ENCODE data around the gene FOXG1. TPM values are rescaled to one million over a fixed set of nuclear protein-coding genes. Genes with fewer than 3 reads are reported as not detected.
A peak's percentile ranks its signal among the peaks of the same experiment; 100 is the strongest.

FOXG1 gene
- total RNA-seq (not detected), polyA plus RNA-seq (not detected)
- long read RNA-seq, donor 1 = 0 reads
- long read RNA-seq, donor 2 = 0 reads

DNA sequence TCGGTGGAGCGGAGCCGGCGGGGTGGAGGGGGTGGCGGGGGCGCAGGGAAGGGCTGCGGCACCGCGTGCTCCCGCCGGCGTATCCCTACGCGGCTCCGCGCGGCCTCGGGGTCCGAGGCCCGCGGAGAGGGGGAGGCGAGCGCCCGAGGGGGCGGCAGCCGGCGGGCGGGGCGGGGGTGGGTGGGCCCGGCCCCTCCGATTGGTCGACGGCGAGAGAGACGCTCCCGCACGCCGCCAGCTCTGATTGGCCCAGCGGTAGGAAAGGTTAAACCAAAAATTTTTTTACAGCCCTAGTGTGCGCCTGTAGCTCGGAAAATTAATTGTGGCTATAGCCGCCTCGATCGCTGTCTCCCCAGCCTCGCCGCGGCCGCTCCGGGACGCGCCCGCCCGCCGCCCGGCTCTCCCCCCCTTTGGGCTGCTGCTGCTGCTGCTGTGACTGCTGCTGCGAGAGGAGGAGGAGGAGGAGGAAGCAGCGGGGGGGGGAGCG is at the start of gene FOXG1:
FOXG1 (plus strand) TSS at position 319 of the 487 bp plus-strand sequence. CDS start 493 bp downstream, outside the sequence.
- H3K27me3 ChIP-seq (ENCODE audit: control insufficient read depth in 1 of 2, insufficient read depth in 2 of 2, low read length in 1 of 2) = no peaks in the 10 kb centered on the region
- no peak for DNase-seq
- 1 to 3% methylated on average over 45 to 58 of the region's 58 CpGs for WGBS, 2 donors
- H3K27ac ChIP-seq (ENCODE audit: low read depth in 1 of 2, low read length in 2 of 2) = no peak within 1 kb of the TSS
- ATAC-seq (ENCODE audit: low FRiP score) = no peak
- peaks cover 4% of the 10 kb centered on the region for H3K9me3 ChIP-seq (ENCODE audit: control insufficient read depth, low read length)
- no peaks in the 10 kb centered on the region for H3K4me1 ChIP-seq (ENCODE audit: control insufficient read depth in 1 of 2, insufficient read depth in 2 of 2, low read length in 2 of 2)
- H3K36me3 ChIP-seq (ENCODE audit: control insufficient read depth in 1 of 2, insufficient read depth in 2 of 2, low read length in 1 of 2) = no peaks in the 10 kb centered on the region
- peak within 1 kb of the TSS; percentile 35 to 44 for H3K4me3 ChIP-seq (ENCODE audit: low read length in 2 of 2)
- intact Hi-C loops (cut with DNase I) = no loop called here

DNA sequence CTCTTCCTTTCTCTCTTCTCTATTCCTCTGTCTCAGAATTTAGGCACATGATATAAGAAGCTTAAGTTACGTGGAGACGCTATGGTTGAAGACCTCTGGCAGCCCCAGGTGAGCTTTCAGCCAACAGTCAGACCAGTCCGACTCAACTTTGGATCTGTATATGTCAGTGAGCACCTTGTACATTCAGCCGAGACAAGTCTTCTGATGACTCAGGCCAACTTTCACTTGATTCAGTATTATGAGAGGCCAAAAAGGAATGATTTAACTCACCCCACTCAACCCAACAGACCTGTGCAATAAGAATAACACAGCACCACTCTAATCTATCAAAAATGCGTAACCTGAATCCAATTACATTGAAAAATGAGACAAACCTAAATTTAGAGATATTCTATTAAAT is 47.5 kb upstream of the FOXG1 start:
- no peak overlapping the region for H3K4me3 ChIP-seq (ENCODE audit: low read length in 2 of 2)
- DNase-seq (no peak), ATAC-seq (ENCODE audit: low FRiP score) (no peak)
- no peaks in the 10 kb centered on the region for H3K9me3 ChIP-seq (ENCODE audit: control insufficient read depth, low read length)
- no peaks in the 10 kb centered on the region for H3K27me3 ChIP-seq (ENCODE audit: control insufficient read depth in 1 of 2, insufficient read depth in 2 of 2, low read length in 1 of 2)
- no peaks in the 10 kb centered on the region for H3K4me1 ChIP-seq (ENCODE audit: control insufficient read depth in 1 of 2, insufficient read depth in 2 of 2, low read length in 2 of 2)
- intact Hi-C loops (cut with DNase I) = no loop called here
- no peaks in the 10 kb centered on the region for H3K36me3 ChIP-seq (ENCODE audit: control insufficient read depth in 1 of 2, insufficient read depth in 2 of 2, low read length in 1 of 2)
- H3K27ac ChIP-seq (ENCODE audit: low read depth in 1 of 2, low read length in 2 of 2) = no peak overlapping the region
- WGBS, 2 donors = 79 to 82% methylated on average over 5 of the region's 5 CpGs

DNA sequence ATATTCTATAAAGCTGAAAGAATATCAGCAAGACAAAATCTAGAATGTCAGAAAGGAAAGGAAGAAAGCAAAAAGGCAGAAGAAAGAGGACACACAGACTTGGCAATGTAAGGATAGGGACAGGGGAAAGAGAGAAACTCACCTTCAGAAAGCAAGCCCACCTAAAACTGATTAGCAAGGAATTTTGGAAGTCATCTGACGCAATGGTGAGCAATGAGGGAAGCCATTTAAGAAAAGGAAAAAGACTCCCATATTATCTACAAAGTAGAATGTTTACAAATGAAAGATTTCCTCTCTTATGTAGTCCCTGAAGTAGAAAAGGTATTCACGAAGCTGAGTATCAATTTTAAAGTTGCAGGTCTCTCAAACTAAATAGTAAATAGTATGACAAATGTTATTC is 35.2 kb upstream of the FOXG1 start:
- H3K27me3 ChIP-seq (ENCODE audit: control insufficient read depth in 1 of 2, insufficient read depth in 2 of 2, low read length in 1 of 2) = no peaks in the 10 kb centered on the region
- H3K4me1 ChIP-seq (ENCODE audit: control insufficient read depth in 1 of 2, insufficient read depth in 2 of 2, low read length in 2 of 2) = no peaks in the 10 kb centered on the region
- 55 to 63% methylated on average over 2 of the region's 2 CpGs for WGBS, 2 donors
- DNase-seq (no peak), ATAC-seq (ENCODE audit: low FRiP score) (no peak)
- H3K4me3 ChIP-seq (ENCODE audit: low read length in 2 of 2) = no peak overlapping the region
- H3K9me3 ChIP-seq (ENCODE audit: control insufficient read depth, low read length) = no peaks in the 10 kb centered on the region
- H3K27ac ChIP-seq (ENCODE audit: low read depth in 1 of 2, low read length in 2 of 2) = no peak overlapping the region
- intact Hi-C loops (cut with DNase I) = no loop called here
- H3K36me3 ChIP-seq (ENCODE audit: control insufficient read depth in 1 of 2, insufficient read depth in 2 of 2, low read length in 1 of 2) = no peaks in the 10 kb centered on the region

DNA sequence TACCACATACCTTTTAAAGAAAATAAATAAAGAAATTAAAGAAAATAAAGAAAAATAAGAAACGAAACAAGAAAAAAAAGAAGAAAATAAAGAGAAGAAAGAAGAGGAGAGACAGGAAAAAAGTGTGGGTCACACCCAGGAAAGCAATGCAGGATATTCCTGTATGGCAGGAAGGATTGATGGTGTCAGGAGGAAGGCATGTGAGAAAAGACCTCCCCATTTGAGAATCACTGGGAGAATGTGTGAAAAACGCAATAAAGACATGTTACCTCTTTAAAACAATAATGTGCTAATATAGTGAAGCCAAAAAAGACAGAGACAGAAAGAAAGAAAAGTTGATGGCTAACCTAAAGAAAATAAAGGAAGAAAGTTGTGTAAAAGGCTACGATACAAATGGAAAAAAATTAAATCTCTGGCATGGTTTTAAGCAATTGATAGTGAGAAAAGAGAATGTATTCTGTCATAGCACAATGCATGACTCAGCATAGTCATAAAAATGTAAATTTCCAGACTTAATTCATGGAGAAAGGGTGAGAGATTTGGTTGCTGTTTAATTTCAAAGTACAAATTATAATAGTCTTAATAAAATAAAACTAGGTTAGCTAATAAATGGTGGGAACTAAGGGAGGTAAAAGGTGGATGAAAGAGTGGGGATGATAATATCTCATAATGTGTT is 24.3 kb upstream of the FOXG1 start:
- Histone ChIP-seq H3K4me1 (ENCODE audit: control insufficient read depth in 1 of 2, insufficient read depth in 2 of 2, low read length in 2 of 2) (no peaks in the 10 kb centered on the region), H3K36me3 (ENCODE audit: control insufficient read depth in 1 of 2, insufficient read depth in 2 of 2, low read length in 1 of 2) (no peaks in the 10 kb centered on the region), H3K4me3 (ENCODE audit: low read length in 2 of 2) (no peak overlapping the region), H3K27ac (ENCODE audit: low read depth in 1 of 2, low read length in 2 of 2) (no peak overlapping the region), H3K27me3 (ENCODE audit: control insufficient read depth in 1 of 2, insufficient read depth in 2 of 2, low read length in 1 of 2) (no peaks in the 10 kb centered on the region), H3K9me3 (ENCODE audit: control insufficient read depth, low read length) (no peaks in the 10 kb centered on the region)
- ATAC-seq (ENCODE audit: low FRiP score) (no peak), DNase-seq (no peak)
- WGBS, 2 donors = 53% methylated on average over 3 of the region's 3 CpGs
- intact Hi-C loops (cut with DNase I) = no loop called here

DNA sequence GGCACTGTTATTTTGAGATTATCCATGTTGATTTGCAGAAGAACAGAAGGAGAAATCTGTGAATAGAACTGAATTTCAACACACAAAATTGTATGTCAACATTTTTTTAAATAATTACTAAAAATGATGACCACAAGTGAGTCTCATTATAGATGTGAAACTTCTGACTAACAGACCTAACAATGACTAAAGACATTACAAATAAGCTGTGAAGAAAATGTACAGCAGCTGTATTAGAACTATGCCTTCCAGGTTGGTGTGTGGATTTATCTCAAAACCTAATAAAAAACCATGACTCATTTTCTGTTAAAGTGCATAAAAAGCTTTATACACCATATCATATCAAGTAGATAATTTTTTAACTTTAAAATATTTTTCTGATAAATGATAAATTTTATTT is 22.5 kb upstream of the FOXG1 start:
- H3K4me1 ChIP-seq (ENCODE audit: control insufficient read depth in 1 of 2, insufficient read depth in 2 of 2, low read length in 2 of 2) = no peaks in the 10 kb centered on the region
- no peaks in the 10 kb centered on the region for H3K27me3 ChIP-seq (ENCODE audit: control insufficient read depth in 1 of 2, insufficient read depth in 2 of 2, low read length in 1 of 2)
- intact Hi-C loops (cut with DNase I) = no loop called here
- H3K9me3 ChIP-seq (ENCODE audit: control insufficient read depth, low read length) = no peaks in the 10 kb centered on the region
- DNase-seq (no peak), ATAC-seq (ENCODE audit: low FRiP score) (no peak)
- H3K36me3 ChIP-seq (ENCODE audit: control insufficient read depth in 1 of 2, insufficient read depth in 2 of 2, low read length in 1 of 2) = no peaks in the 10 kb centered on the region
- no peak overlapping the region for H3K4me3 ChIP-seq (ENCODE audit: low read length in 2 of 2)
- no peak overlapping the region for H3K27ac ChIP-seq (ENCODE audit: low read depth in 1 of 2, low read length in 2 of 2)

DNA sequence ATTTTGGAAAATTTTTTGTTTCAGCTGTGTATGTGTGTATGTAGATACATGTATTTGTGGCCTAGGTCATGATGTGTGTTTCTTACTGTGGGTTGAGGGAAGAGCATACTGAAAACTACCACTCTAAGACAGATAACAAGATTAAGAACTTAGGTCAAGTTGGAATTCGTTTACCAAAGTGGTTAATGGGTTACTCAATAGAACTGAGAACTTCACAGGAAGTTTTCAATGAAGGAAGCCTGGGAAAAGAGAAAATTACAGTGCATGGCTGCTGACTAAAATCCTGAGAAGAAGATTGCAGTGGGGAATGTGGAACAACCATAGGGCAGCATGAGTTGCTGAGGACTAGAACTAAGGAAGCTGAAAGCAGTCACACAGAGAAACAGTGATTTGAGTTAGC is 21.4 kb upstream of the FOXG1 start:
- WGBS, 2 donors = 33 to 34% methylated on average over 1 of the region's 1 CpG
- Histone ChIP-seq H3K27me3 (ENCODE audit: control insufficient read depth in 1 of 2, insufficient read depth in 2 of 2, low read length in 1 of 2) (no peaks in the 10 kb centered on the region), H3K4me1 (ENCODE audit: control insufficient read depth in 1 of 2, insufficient read depth in 2 of 2, low read length in 2 of 2) (no peaks in the 10 kb centered on the region), H3K4me3 (ENCODE audit: low read length in 2 of 2) (no peak overlapping the region), H3K9me3 (ENCODE audit: control insufficient read depth, low read length) (no peaks in the 10 kb centered on the region), H3K27ac (ENCODE audit: low read depth in 1 of 2, low read length in 2 of 2) (no peak overlapping the region), H3K36me3 (ENCODE audit: control insufficient read depth in 1 of 2, insufficient read depth in 2 of 2, low read length in 1 of 2) (no peaks in the 10 kb centered on the region)
- intact Hi-C loops (cut with DNase I) = no loop called here
- DNase-seq = no peak
- ATAC-seq (ENCODE audit: low FRiP score) = no peak

DNA sequence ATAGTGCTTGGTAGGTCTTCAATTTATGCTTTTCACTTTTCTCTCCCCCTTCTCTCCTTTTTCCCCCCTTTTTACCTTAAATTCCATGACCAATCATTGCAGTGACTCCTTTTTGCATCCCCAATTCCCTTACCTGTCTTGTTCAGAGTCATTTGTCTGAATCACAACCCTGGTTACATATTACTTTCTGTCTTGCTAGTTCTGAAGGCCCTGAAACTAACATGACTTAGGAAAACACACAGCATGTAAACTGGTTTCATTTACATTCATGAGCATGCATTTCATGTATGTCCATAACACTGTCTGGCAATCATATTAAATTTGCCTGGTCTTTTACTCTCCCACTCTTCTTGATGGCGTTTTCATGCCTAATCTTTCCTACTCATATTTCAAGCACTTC is 20.3 kb upstream of the FOXG1 start:
- H3K4me1 ChIP-seq (ENCODE audit: control insufficient read depth in 1 of 2, insufficient read depth in 2 of 2, low read length in 2 of 2) = no peaks in the 10 kb centered on the region
- no peak overlapping the region for H3K4me3 ChIP-seq (ENCODE audit: low read length in 2 of 2)
- H3K27me3 ChIP-seq (ENCODE audit: control insufficient read depth in 1 of 2, insufficient read depth in 2 of 2, low read length in 1 of 2) = no peaks in the 10 kb centered on the region
- intact Hi-C loops (cut with DNase I) = no loop called here
- no peaks in the 10 kb centered on the region for H3K36me3 ChIP-seq (ENCODE audit: control insufficient read depth in 1 of 2, insufficient read depth in 2 of 2, low read length in 1 of 2)
- H3K9me3 ChIP-seq (ENCODE audit: control insufficient read depth, low read length) = no peaks in the 10 kb centered on the region
- no peak for ATAC-seq (ENCODE audit: low FRiP score)
- no peak for DNase-seq
- no peak overlapping the region for H3K27ac ChIP-seq (ENCODE audit: low read depth in 1 of 2, low read length in 2 of 2)
- WGBS, 2 donors = 72 to 75% methylated on average over 1 of the region's 1 CpG

DNA sequence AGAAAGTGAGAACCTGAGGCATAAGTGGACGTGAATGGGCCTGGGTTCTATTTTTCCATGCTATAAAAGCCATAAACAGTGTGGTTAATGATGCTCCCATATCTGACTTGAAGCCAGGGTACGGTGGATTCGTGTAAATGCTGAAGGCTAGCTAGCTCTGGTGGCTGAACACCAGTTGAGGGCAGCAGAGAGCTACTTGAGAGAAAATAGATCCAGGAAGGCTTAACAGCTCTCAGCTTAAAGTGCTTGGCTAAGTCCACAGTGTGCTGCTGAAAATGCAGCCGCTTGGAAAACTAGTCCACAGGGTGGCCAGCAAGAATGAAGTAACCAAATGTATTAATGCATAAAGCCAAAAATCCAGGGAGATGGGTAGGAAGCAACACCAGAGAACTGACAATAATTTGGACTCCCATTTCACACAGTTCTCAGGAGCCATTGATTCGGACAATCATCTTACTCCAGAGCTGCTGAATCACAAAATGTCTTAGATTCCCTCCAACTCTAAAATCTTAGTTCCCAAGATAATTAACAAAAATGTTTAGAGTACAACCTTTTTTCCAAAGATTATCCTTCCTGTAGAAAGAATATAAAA is 15.0 kb upstream of the FOXG1 start:
- intact Hi-C loops (cut with DNase I) = loop anchor here (5.0 to 10.0 kb wide), 3 partner anchors 471 to 786 kb away; no protein-coding TSS in a partner anchor
- Histone ChIP-seq H3K36me3 (ENCODE audit: control insufficient read depth in 1 of 2, insufficient read depth in 2 of 2, low read length in 1 of 2) (no peaks in the 10 kb centered on the region), H3K4me1 (ENCODE audit: control insufficient read depth in 1 of 2, insufficient read depth in 2 of 2, low read length in 2 of 2) (no peaks in the 10 kb centered on the region), H3K27me3 (ENCODE audit: control insufficient read depth in 1 of 2, insufficient read depth in 2 of 2, low read length in 1 of 2) (peaks cover 0 to 3% of the 10 kb centered on the region in 2 donors), H3K27ac (ENCODE audit: low read depth in 1 of 2, low read length in 2 of 2) (no peak overlapping the region), H3K4me3 (ENCODE audit: low read length in 2 of 2) (no peak overlapping the region), H3K9me3 (ENCODE audit: control insufficient read depth, low read length) (no peaks in the 10 kb centered on the region)
- ATAC-seq (ENCODE audit: low FRiP score) (no peak), DNase-seq (no peak)
- 21 to 23% methylated on average over 5 of the region's 5 CpGs for WGBS, 2 donors
